ENCODE results near the gene SLC12A3.

SLC12A3 gene

GRCh38 chr16:56923481-56924091 is 58.6 kb downstream of the SLC12A3 start:
- no peak for TF ChIP-seq Cebpa-rat (IDR thresholded peaks at IDR 0.05)
- Histone ChIP-seq H4K20me1 (no peaks in the 10 kb centered on the region), H3K4me3 (no peak overlapping the region), H3K4me1 (peaks cover 22 to 43% (median 28%) of the 10 kb centered on the region in 10 experiments), H3K27ac (no peak overlapping the region), H3K4me2 (peak overlapping the region in 10 of 11 experiments; percentile 42 to 79 (median 64); a peak in 17 of 22 replicates), H3K36me3 (no peaks in the 10 kb centered on the region), H3K27me3 (no peaks in the 10 kb centered on the region), H3K9me3 (replicated peaks in 1 of 11) (no peaks in the 10 kb centered on the region), H3K9ac (no peak overlapping the region)

GRCh38 chr16:56927471-56927870 is 62.5 kb downstream of the SLC12A3 start:
- Histone ChIP-seq H3K9ac (no peak overlapping the region), H3K4me2 (peak overlapping the region in 6 of 11 experiments; percentile 10 to 50 (median 33); a peak in 9 of 22 replicates), H4K20me1 (peaks cover 0 to 5% (median 3%) of the 10 kb centered on the region in 11 experiments; a peak in 16 of 22 replicates), H3K4me3 (no peak overlapping the region), H3K9me3 (replicated peaks in 1 of 11) (no peaks in the 10 kb centered on the region), H3K36me3 (no peaks in the 10 kb centered on the region), H3K4me1 (peaks cover 36 to 56% (median 49%) of the 10 kb centered on the region in 10 experiments), H3K27ac (no peak overlapping the region), H3K27me3 (no peaks in the 10 kb centered on the region)
- TF ChIP-seq Cebpa-rat (IDR thresholded peaks at IDR 0.05) = no peak

- H3K27me3 ChIP-seq = no peaks in the 10 kb centered on the region
- H3K4me2 ChIP-seq = peak overlapping the region in 5 of 11 experiments; percentile 4 to 46 (median 19); a peak in 7 of 22 replicates
- peaks cover 21 to 26% (median 25%) of the 10 kb centered on the region in 11 experiments for H4K20me1 ChIP-seq
- 0 out of 22 replicates have a peak overlapping the region, but pooled peaks of 1 of the 11 experiments have one; percentile 15 for H3K27ac ChIP-seq
- H3K9me3 ChIP-seq (replicated peaks in 1 of 11) = no peaks in the 10 kb centered on the region
- no peak overlapping the region for H3K9ac ChIP-seq
- H3K36me3 ChIP-seq = peaks cover 6 to 18% (median 15%) of the 10 kb centered on the region in 11 experiments; a peak in 18 of 22 replicates
- H3K4me3 ChIP-seq = no peak overlapping the region
- peak in 3 of 11 experiments; percentile 17 to 59 (median 43); a peak in 3 of 22 replicates for TF ChIP-seq Cebpa-rat (IDR thresholded peaks at IDR 0.05)
- H3K4me1 ChIP-seq = peaks cover 28 to 56% (median 53%) of the 10 kb centered on the region in 10 experiments
Observed at GRCh38 chr16:56929639-56930038, 64.6 kb downstream of the SLC12A3 start.

GRCh38 chr16:56930486-56931270 is 65.7 kb downstream of the SLC12A3 start:
- Histone ChIP-seq H3K9me3 (replicated peaks in 1 of 11) (no peaks in the 10 kb centered on the region), H3K4me2 (peak overlapping the region; percentile 72 to 95 (median 83)), H3K27ac (peak overlapping the region; percentile 91 to 100 (median 94); a peak in 21 of 22 replicates), H3K27me3 (no peaks in the 10 kb centered on the region), H3K4me1 (peaks cover 34 to 62% (median 58%) of the 10 kb centered on the region in 10 experiments), H3K36me3 (peaks cover 17 to 28% (median 26%) of the 10 kb centered on the region in 11 experiments), H3K9ac (peak overlapping the region in 10 of 11 experiments; percentile 94 to 100 (median 97); a peak in 12 of 22 replicates), H4K20me1 (peaks cover 31 to 37% (median 35%) of the 10 kb centered on the region in 11 experiments), H3K4me3 (no peak overlapping the region)
- no peak for TF ChIP-seq Cebpa-rat (IDR thresholded peaks at IDR 0.05)

- H3K27me3 ChIP-seq = no peaks in the 10 kb centered on the region
- peak overlapping the region; percentile 91 to 100 (median 94) for H3K27ac ChIP-seq
- peaks cover 41 to 69% (median 65%) of the 10 kb centered on the region in 10 experiments for H3K4me1 ChIP-seq
- TF ChIP-seq Cebpa-rat (IDR thresholded peaks at IDR 0.05) = no peak
- H3K4me3 ChIP-seq = peak overlapping the region; percentile 88 to 100 (median 97); a peak in 19 of 20 replicates
- H4K20me1 ChIP-seq = peaks cover 38 to 44% (median 42%) of the 10 kb centered on the region in 11 experiments
- H3K9me3 ChIP-seq (replicated peaks in 1 of 11) = no peaks in the 10 kb centered on the region
- peaks cover 24 to 35% (median 33%) of the 10 kb centered on the region in 11 experiments for H3K36me3 ChIP-seq
- peak overlapping the region; percentile 94 to 100 (median 97); a peak in 21 of 22 replicates for H3K9ac ChIP-seq
- peak overlapping the region; percentile 72 to 95 (median 83) for H3K4me2 ChIP-seq
Observed at GRCh38 chr16:56931271-56931891, 66.4 kb downstream of the SLC12A3 start.

GRCh38 chr16:56931892-56932720 is 67.1 kb downstream of the SLC12A3 start, which contains the start of gene HERPUD1:
HERPUD1 (plus strand) TSS chr16:56932142; CDS start chr16:56932245, 103 bp downstream.
- H4K20me1 ChIP-seq = peaks cover 45 to 51% (median 49%) of the 10 kb centered on the region in 11 experiments
- peaks cover 48 to 75% (median 70%) of the 10 kb centered on the region in 10 experiments for H3K4me1 ChIP-seq
- H3K27me3 ChIP-seq = no peaks in the 10 kb centered on the region
- peak; percentile 9 to 86 (median 43); a peak in 13 of 22 replicates for TF ChIP-seq Cebpa-rat (IDR thresholded peaks at IDR 0.05)
- peak within 1 kb of the TSS; percentile 94 to 100 (median 97) for H3K9ac ChIP-seq
- H3K4me2 ChIP-seq = peak within 1 kb of the TSS; percentile 86 to 99 (median 95)
- peaks cover 31 to 43% (median 40%) of the 10 kb centered on the region in 11 experiments for H3K36me3 ChIP-seq
- H3K27ac ChIP-seq = peak within 1 kb of the TSS; percentile 91 to 100 (median 94)
- peak within 1 kb of the TSS; percentile 88 to 100 (median 97) for H3K4me3 ChIP-seq
- no peaks in the 10 kb centered on the region for H3K9me3 ChIP-seq (replicated peaks in 1 of 11)

GRCh38 chr16:56932721-56933619 is 68.0 kb downstream of the SLC12A3 start:
- peaks cover 52 to 60% (median 56%) of the 10 kb centered on the region in 11 experiments for H4K20me1 ChIP-seq
- H3K4me3 ChIP-seq = peak overlapping the region; percentile 88 to 100 (median 97)
- H3K27me3 ChIP-seq = no peaks in the 10 kb centered on the region
- TF ChIP-seq Cebpa-rat (IDR thresholded peaks at IDR 0.05) = no peak
- peak overlapping the region; percentile 86 to 99 (median 95) for H3K4me2 ChIP-seq
- peaks cover 39 to 51% (median 48%) of the 10 kb centered on the region in 11 experiments for H3K36me3 ChIP-seq
- H3K9me3 ChIP-seq (replicated peaks in 1 of 11) = no peaks in the 10 kb centered on the region
- H3K4me1 ChIP-seq = peaks cover 52 to 72% (median 66%) of the 10 kb centered on the region in 10 experiments
- H3K27ac ChIP-seq = peak overlapping the region; percentile 91 to 100 (median 94)
- peak overlapping the region; percentile 94 to 100 (median 97) for H3K9ac ChIP-seq

All from BLaER1 treated with 17β-estradiol and CSF1 and Interleukin-3, amounts not matched to agents 10 nM and 100 nM (cell line).